IMR-90 (cell line): Measurements from ENCODE around the gene CACNA2D1. TPM values are rescaled to one million over a fixed set of nuclear protein-coding genes. Genes with fewer than 3 reads are reported as not detected.

ENCODE experiments used
- ATAC-seq: fragments of 200-7000 bp; cut with Tn5 transposase; 2 replicates; pipeline ENCODE4 v1.9.1; 2020; ENCODE audit warnings: low read depth, mild to moderate bottlenecking, moderate library complexity
- BruUV-seq: library from RNA; stranded (reverse); fragments of 400-500 nt; replicated peaks from 2 replicates; lab custom pipeline; 2021; lab: Mats Ljungman, UMichigan
- CTCF ChIA-PET: fragments of 300-600 bp; formaldehyde crosslinking; extraction: SDS; loops from one replicate; lab custom pipeline; 2021; ENCODE audit warnings: antibody characterized with exemption; lab: Yijun Ruan, JAX
- POLR2A ChIA-PET: fragments of 300-600 bp; sonication (Branson Sonifier 250); formaldehyde crosslinking; loops from one replicate; lab custom pipeline; 2022; ENCODE audit warnings: antibody characterized with exemption; ENCODE audit not compliant: unreplicated experiment; lab: Charles Lee
- DNase-seq: peaks from one replicate; pipeline ENCODE4 v3.0.0; 2013
- H2AFZ ChIP-seq: replicated peaks from 2 replicates; pipeline ENCODE3; 2013; ENCODE audit warnings: low read length, mild to moderate bottlenecking; ENCODE audit not compliant: poor library complexity
- H2AK5ac ChIP-seq: 2 replicates; pipeline ENCODE4 v1.6.1; 2013; ENCODE audit warnings: low read depth, low read length, inconsistent platforms
- H2AK9ac ChIP-seq: replicated peaks from 2 replicates; pipeline ENCODE3; 2013; ENCODE audit warnings: mild to moderate bottlenecking, low read depth, low read length, moderate library complexity; ENCODE audit not compliant: poor library complexity
- H2BK120ac ChIP-seq: 2 replicates; pipeline ENCODE4 v1.6.1; 2013; ENCODE audit warnings: low read depth, low read length, inconsistent platforms
- H2BK15ac ChIP-seq: 3 replicates; pipeline ENCODE4 v1.6.1; 2013; ENCODE audit warnings: low read depth, low read length, inconsistent platforms
- H2BK20ac ChIP-seq: 2 replicates; pipeline ENCODE4 v1.6.1; 2013; ENCODE audit warnings: low read depth, mild to moderate bottlenecking, inconsistent platforms, low read length, moderate library complexity
- H2BK5ac ChIP-seq: 2 replicates; pipeline ENCODE4 v1.6.1; 2013; ENCODE audit warnings: mild to moderate bottlenecking, low read depth, low read length, inconsistent platforms; ENCODE audit not compliant: poor library complexity, severe bottlenecking
- H3K14ac ChIP-seq: replicated peaks from 2 replicates; pipeline ENCODE4 v1.6.1; 2013; ENCODE audit warnings: low read depth, low read length, inconsistent platforms
- H3K18ac ChIP-seq: 2 replicates; pipeline ENCODE4 v1.6.1; 2013; ENCODE audit warnings: low read depth, low read length, control low read depth
- H3K23ac ChIP-seq: 2 replicates; pipeline ENCODE4 v1.6.1; 2013; ENCODE audit warnings: low read depth, low read length, inconsistent platforms
- H3K27ac ChIP-seq: 2 replicates; pipeline ENCODE4 v1.5.1; 2013; ENCODE audit warnings: mild to moderate bottlenecking, control low read depth, low read length; ENCODE audit not compliant: insufficient read depth
- H3K27me3 ChIP-seq: 2 replicates; pipeline ENCODE4 v1.6.1; 2013; ENCODE audit warnings: low read length; ENCODE audit not compliant: control insufficient read depth, insufficient read depth
- H3K36me3 ChIP-seq: 2 replicates; pipeline ENCODE4 v1.6.1; 2013; ENCODE audit warnings: low read length, mixed read lengths; ENCODE audit not compliant: control insufficient read depth, insufficient read depth
- H3K4ac ChIP-seq: 2 replicates; pipeline ENCODE4 v1.6.1; 2013; ENCODE audit warnings: low read depth, low read length, inconsistent platforms
- H3K4me1 ChIP-seq: 2 replicates; pipeline ENCODE4 v1.6.1; 2013; ENCODE audit warnings: low read length, mixed read lengths; ENCODE audit not compliant: control insufficient read depth, insufficient read depth
- H3K4me2 ChIP-seq: 2 replicates; pipeline ENCODE4 v1.6.1; 2013; ENCODE audit warnings: low read depth, mild to moderate bottlenecking, control low read depth, low read length, moderate library complexity
- H3K4me3 ChIP-seq: 2 replicates; pipeline ENCODE4 v1.5.1; 2013; ENCODE audit warnings: low read depth, mild to moderate bottlenecking, control low read depth, low read length, moderate library complexity; ENCODE audit not compliant: insufficient read depth
- H3K56ac ChIP-seq: 2 replicates; pipeline ENCODE4 v1.6.1; 2013; ENCODE audit warnings: low read length, inconsistent platforms; ENCODE audit not compliant: insufficient read depth; ENCODE audit errors: extremely low read depth
- H3K79me1 ChIP-seq, 2 experiments: 2 replicates each; pipeline ENCODE4 v1.6.1; 2013; ENCODE audit warnings: low read length in 2 of 2, inconsistent platforms in 1 of 2, low read depth in 1 of 2
- H3K9ac ChIP-seq: 2 replicates; pipeline ENCODE4 v1.6.1; 2013; ENCODE audit warnings: low read depth, low read length, control low read depth
- H3K9me1 ChIP-seq: 2 replicates; pipeline ENCODE4 v1.6.1; 2013; ENCODE audit warnings: low read length, inconsistent platforms; ENCODE audit not compliant: insufficient read depth
- H3K9me3 ChIP-seq: 2 replicates; pipeline ENCODE4 v1.6.1; 2013; ENCODE audit warnings: low read length; ENCODE audit not compliant: control insufficient read depth, insufficient read depth
- H4K20me1 ChIP-seq: 2 replicates; pipeline ENCODE4 v1.6.1; 2013; ENCODE audit warnings: low read length, inconsistent platforms; ENCODE audit not compliant: insufficient read depth
- H4K5ac ChIP-seq: 2 replicates; pipeline ENCODE4 v1.6.1; 2013; ENCODE audit warnings: mild to moderate bottlenecking, low read depth, low read length, control low read depth
- H4K8ac ChIP-seq, 2 experiments: 2 replicates each; pipeline ENCODE4 v1.6.1; 2013; ENCODE audit warnings: low read depth in 2 of 2, low read length in 2 of 2, control low read depth in 1 of 2, inconsistent platforms in 1 of 2
- H4K91ac ChIP-seq: 2 replicates; pipeline ENCODE4 v1.6.1; 2013; ENCODE audit warnings: low read depth, low read length, inconsistent platforms; ENCODE audit not compliant: insufficient read depth
- BHLHE40 ChIP-seq: fragments of 150-350 bp; IDR thresholded peaks from 2 replicates; pipeline ENCODE4 v1.6.1; 2016; ENCODE audit warnings: mild to moderate bottlenecking, low read depth, low read length
- CEBPB ChIP-seq: IDR thresholded peaks from 2 replicates; pipeline ENCODE4 v1.6.1; 2012; ENCODE audit warnings: low read depth, low read length, improper control_type of control experiment
- CHD1 ChIP-seq: IDR thresholded peaks from 2 replicates; pipeline ENCODE4 v1.6.1; 2012; ENCODE audit warnings: low read depth, low read length, improper control_type of control experiment
- CTCF ChIP-seq: conservative IDR thresholded peaks from 2 replicates; pipeline ENCODE4 v1.5.1; 2012; ENCODE audit warnings: mild to moderate bottlenecking, low read depth, low read length, improper control_type of control experiment
- ELK1 ChIP-seq: fragments of 150-350 bp; IDR thresholded peaks from 2 replicates; pipeline ENCODE4 v1.6.1; 2016; ENCODE audit warnings: low read depth, mild to moderate bottlenecking, low read length, moderate library complexity, borderline replicate concordance
- FOS ChIP-seq: fragments of 150-350 bp; IDR thresholded peaks from 2 replicates; pipeline ENCODE4 v1.6.1; 2016; ENCODE audit warnings: low read depth, low read length
- MAFK ChIP-seq: IDR thresholded peaks from 2 replicates; pipeline ENCODE4 v1.6.1; 2012; ENCODE audit warnings: low read depth, low read length, improper control_type of control experiment
- MXI1 ChIP-seq: IDR thresholded peaks from 2 replicates; pipeline ENCODE4 v1.6.1; 2012; ENCODE audit warnings: low read depth, mild to moderate bottlenecking, low read length, moderate library complexity, borderline replicate concordance
- POLR2A ChIP-seq: IDR thresholded peaks from 2 replicates; pipeline ENCODE4 v1.6.1; 2012; ENCODE audit warnings: mild to moderate bottlenecking, low read depth, low read length
- RAD21 ChIP-seq: IDR thresholded peaks from 2 replicates; pipeline ENCODE4 v1.6.1; 2012; ENCODE audit warnings: low read length, improper control_type of control experiment
- RCOR1 ChIP-seq: IDR thresholded peaks from 2 replicates; pipeline ENCODE4 v1.6.1; 2012; ENCODE audit warnings: mild to moderate bottlenecking, low read length, improper control_type of control experiment; ENCODE audit not compliant: insufficient replicate concordance
- RFX5 ChIP-seq: IDR thresholded peaks from 2 replicates; pipeline ENCODE4 v1.8.0; 2012; ENCODE audit warnings: low read depth, mild to moderate bottlenecking, low read length, moderate library complexity
- SMC3 ChIP-seq: fragments of 150-350 bp; IDR thresholded peaks from 2 replicates; pipeline ENCODE4 v1.6.1; 2016; ENCODE audit warnings: low read depth, mild to moderate bottlenecking, antibody characterized with exemption, low read length, moderate library complexity
- USF2 ChIP-seq: fragments of 150-350 bp; IDR thresholded peaks from 2 replicates; pipeline ENCODE4 v1.6.1; 2017; ENCODE audit warnings: mild to moderate bottlenecking, antibody characterized with exemption, low read length, low read depth
- dilution Hi-C: fragments of 300-500 bp; cut with HindIII; formaldehyde crosslinking; loops from one replicate; pipeline ENCODE4 v1.14.3; 2018; ENCODE audit warnings: low sequenced_read_pairs; ENCODE audit not compliant: unreplicated experiment
- in situ Hi-C: fragments of 300-500 bp; cut with MboI; formaldehyde crosslinking; loops from 3 replicates; pipeline ENCODE4 v1.14.3; 2019; ENCODE audit warnings: low sequenced_read_pairs, inconsistent platforms, mixed read lengths
- intact Hi-C: fragments of 100-400 bp; cut with micrococcal nuclease; formaldehyde crosslinking; loops from 2 replicates; pipeline ENCODE4 v1.10.0; 2022
- polyA plus RNA-seq, 3 experiments: library from polyadenylated mRNA; depleted of rRNA; stranded (reverse); fragments of >200 nt; gene quantifications; 2 replicates each; pipeline ENCODE4 v1.2.3, GENCODE V29; 2012; ENCODE audit warnings: low replicate concordance in 1 of 3
- total RNA-seq: library from RNA; depleted of rRNA; stranded (reverse); fragments of >200 nt; gene quantifications from 2 replicates; pipeline ENCODE4 v1.2.3, GENCODE V29; 2012

The CACNA2D1 gene
- total and polyA plus RNA-seq, 2 of the 4 experiments (the other 2 are of a cell fraction), result 5.8 to 21.9 TPM

GRCh38 chr7:82393076-82393839 lies 50.3 kb downstream of the CACNA2D1 start (continued):
- no peak for TF ChIP-seq RFX5

GRCh38 chr7:82390936-82391335 lies 52.6 kb downstream of the CACNA2D1 start:
- H4K91ac ChIP-seq, result no peak overlapping the region
- no peak for ATAC-seq
- peaks cover 3% of the 10 kb centered on the region for H3K4me1 ChIP-seq
- no peak overlapping the region for H2AFZ ChIP-seq
- no peak for DNase-seq
- POLR2A ChIA-PET, result no interaction called here
- no peak overlapping the region for H2AK9ac ChIP-seq
- no peak overlapping the region for H3K18ac ChIP-seq
- H3K9me3 ChIP-seq, result no peaks in the 10 kb centered on the region
- H4K20me1 ChIP-seq, result no peaks in the 10 kb centered on the region
- H3K4ac ChIP-seq, result no peak overlapping the region
- no TSS peak for BruUV-seq
- no peaks in the 10 kb centered on the region for H3K27me3 ChIP-seq
- H2BK20ac ChIP-seq, result no peak overlapping the region
- H3K9me1 ChIP-seq, result no peaks in the 10 kb centered on the region; the same call in 1 of the 2 replicates
- H3K4me3 ChIP-seq, result no peak overlapping the region
- no peak overlapping the region for H2BK5ac ChIP-seq
- no peak overlapping the region for H4K8ac ChIP-seq
- dilution Hi-C loops, result no loop called here
- no peaks in the 10 kb centered on the region for H3K36me3 ChIP-seq
- no peak overlapping the region for H3K27ac ChIP-seq
- intact Hi-C loops, result no loop called here
- H3K14ac ChIP-seq, result no peak overlapping the region
- H4K5ac ChIP-seq, result no peak overlapping the region
- no peak overlapping the region for H3K4me2 ChIP-seq
- H2BK15ac ChIP-seq, result no peak overlapping the region
- H3K56ac ChIP-seq, result no peak overlapping the region
- no peak overlapping the region for H2BK120ac ChIP-seq
- H3K79me1 ChIP-seq, result peaks cover 3 to 19% of the 10 kb centered on the region in 2 experiments; a peak in 3 of 4 replicates
- CTCF ChIA-PET, result interaction anchor here (0.6 kb wide), 1 partner anchor 95 kb away, joined by 3 read pairs; no protein-coding TSS in a partner anchor
- no peak overlapping the region for H3K9ac ChIP-seq
- in situ Hi-C loops, result no loop called here
- no peak overlapping the region for H3K23ac ChIP-seq
- no peak overlapping the region for H2AK5ac ChIP-seq
- no peak for TF ChIP-seq CEBPB
- TF ChIP-seq BHLHE40, result no peak
- no peak for TF ChIP-seq RFX5
- TF ChIP-seq FOS, result no peak
- no peak for TF ChIP-seq CTCF
- no peak for TF ChIP-seq RCOR1
- no peak for TF ChIP-seq MXI1
- TF ChIP-seq CHD1, result no peak
- no peak for TF ChIP-seq MAFK
- TF ChIP-seq USF2, result no peak
- TF ChIP-seq ELK1, result no peak
- TF ChIP-seq RAD21, result no peak
- no peak for TF ChIP-seq POLR2A
- TF ChIP-seq SMC3, result no peak
